ENCODE results near the gene ROBO1. TPM values are rescaled to one million over a fixed set of nuclear protein-coding genes. Genes with fewer than 3 reads are reported as not detected.

ROBO1 gene
- total RNA-seq, 1 experiment from 2014 or later: 67.6 TPM

- H3K36me3 ChIP-seq (ENCODE audit: insufficient read depth, low read length, poor library complexity, severe bottlenecking): no peaks in the 10 kb centered on the region
- intact Hi-C loops (cut with micrococcal nuclease; ENCODE audit: unreplicated experiment): no loop called here
- no peaks in the 10 kb centered on the region for H3K27me3 ChIP-seq (replicated peaks; ENCODE audit: insufficient read depth, low read depth, low read length, poor library complexity)
- POLR2A ChIA-PET (ENCODE audit: low non-redundant PET): no interaction called here
- H3K27ac ChIP-seq (ENCODE audit: low read depth, low read length, poor library complexity, severe bottlenecking): no peak overlapping the region
- CTCF ChIA-PET: no interaction called here
- H3K4me3 ChIP-seq (ENCODE audit: low read depth, low read length, poor library complexity, severe bottlenecking): no peak overlapping the region
- BruUV-seq (replicated peaks): no TSS peak
- DNase-seq (ENCODE audit: low spot score): no peak
- no peak for TF ChIP-seq CTCF (conservative IDR thresholded peaks at IDR 0.05; ENCODE audit: low read depth, low read length)
- no peak for TF ChIP-seq EZH2 (IDR thresholded peaks at IDR 0.05; ENCODE audit: borderline replicate concordance, low read depth, low read length, poor library complexity, severe bottlenecking)
- no peaks in the 10 kb centered on the region for H3K4me1 ChIP-seq (ENCODE audit: insufficient read depth, low read length, poor library complexity, severe bottlenecking)
- H3K9me3 ChIP-seq (ENCODE audit: low read depth, low read length, poor library complexity, severe bottlenecking): no peaks in the 10 kb centered on the region
Observed at GRCh38 chr3:78785004-78785403, 982.8 kb downstream of the ROBO1 start.

- intact Hi-C loops (cut with micrococcal nuclease; ENCODE audit: unreplicated experiment): no loop called here
- H3K4me3 ChIP-seq (ENCODE audit: low read depth, low read length, poor library complexity, severe bottlenecking): no peak overlapping the region
- no peak for DNase-seq (ENCODE audit: low spot score)
- no peaks in the 10 kb centered on the region for H3K4me1 ChIP-seq (ENCODE audit: insufficient read depth, low read length, poor library complexity, severe bottlenecking)
- CTCF ChIA-PET: no interaction called here
- BruUV-seq (replicated peaks): no TSS peak
- no peak overlapping the region for H3K27ac ChIP-seq (ENCODE audit: low read depth, low read length, poor library complexity, severe bottlenecking)
- TF ChIP-seq EZH2 (IDR thresholded peaks at IDR 0.05; ENCODE audit: borderline replicate concordance, low read depth, low read length, poor library complexity, severe bottlenecking) (no peak), CTCF (conservative IDR thresholded peaks at IDR 0.05; ENCODE audit: low read depth, low read length) (no peak)
- H3K9me3 ChIP-seq (ENCODE audit: low read depth, low read length, poor library complexity, severe bottlenecking): no peaks in the 10 kb centered on the region
- no peaks in the 10 kb centered on the region for H3K27me3 ChIP-seq (replicated peaks; ENCODE audit: insufficient read depth, low read depth, low read length, poor library complexity)
- POLR2A ChIA-PET (ENCODE audit: low non-redundant PET): no interaction called here
- no peaks in the 10 kb centered on the region for H3K36me3 ChIP-seq (ENCODE audit: insufficient read depth, low read length, poor library complexity, severe bottlenecking)
Observed at GRCh38 chr3:78781351-78781750, 986.4 kb downstream of the ROBO1 start.

- no peaks in the 10 kb centered on the region for H3K27me3 ChIP-seq (replicated peaks; ENCODE audit: insufficient read depth, low read depth, low read length, poor library complexity)
- H3K36me3 ChIP-seq (ENCODE audit: insufficient read depth, low read length, poor library complexity, severe bottlenecking): no peaks in the 10 kb centered on the region
- no peak for DNase-seq (ENCODE audit: low spot score)
- H3K27ac ChIP-seq (ENCODE audit: low read depth, low read length, poor library complexity, severe bottlenecking): no peak overlapping the region
- H3K4me1 ChIP-seq (ENCODE audit: insufficient read depth, low read length, poor library complexity, severe bottlenecking): peaks cover 5% of the 10 kb centered on the region
- no peak overlapping the region for H3K4me3 ChIP-seq (ENCODE audit: low read depth, low read length, poor library complexity, severe bottlenecking)
- POLR2A ChIA-PET (ENCODE audit: low non-redundant PET): no interaction called here
- CTCF ChIA-PET: no interaction called here
- TF ChIP-seq CTCF (conservative IDR thresholded peaks at IDR 0.05; ENCODE audit: low read depth, low read length) (no peak), EZH2 (IDR thresholded peaks at IDR 0.05; ENCODE audit: borderline replicate concordance, low read depth, low read length, poor library complexity, severe bottlenecking) (no peak)
- H3K9me3 ChIP-seq (ENCODE audit: low read depth, low read length, poor library complexity, severe bottlenecking): no peaks in the 10 kb centered on the region
- BruUV-seq (replicated peaks): no TSS peak
- intact Hi-C loops (cut with micrococcal nuclease; ENCODE audit: unreplicated experiment): no loop called here
Observed at GRCh38 chr3:78765671-78766485, 1001.9 kb downstream of the ROBO1 start.

Measured in A673 (cell line).